DMS153 treated with DMSO at 0.1 percent for 48 hours (cell line): ENCODE data around the gene SYNE3.

Experiments
- DNase-seq: peaks from one replicate; lab custom pipeline; 2025; ENCODE audit not compliant: unreplicated experiment; lab: John Stamatoyannopoulos, UW

The SYNE3 gene

DNA sequence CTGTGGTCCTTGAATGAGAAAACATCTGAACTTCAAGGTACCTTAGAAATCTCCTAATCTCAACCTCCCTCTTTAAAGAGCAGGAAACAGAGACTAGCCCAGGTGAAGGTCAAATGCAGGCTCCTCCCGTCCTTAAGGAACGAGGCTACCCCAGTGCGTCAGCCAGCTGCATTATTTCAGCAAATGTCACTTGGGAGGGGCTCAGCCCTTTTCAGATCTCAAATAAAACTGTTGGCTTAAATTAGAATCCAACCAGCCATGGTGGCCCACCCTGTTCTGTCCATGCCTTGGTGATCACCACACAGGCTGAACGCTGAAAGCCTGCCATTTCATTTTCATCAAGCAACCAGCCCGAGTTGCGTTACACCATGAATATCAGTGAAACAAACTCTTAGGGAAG is 7.0 kb downstream of the SYNE3 start:
- DNase-seq, result no peak

DNA sequence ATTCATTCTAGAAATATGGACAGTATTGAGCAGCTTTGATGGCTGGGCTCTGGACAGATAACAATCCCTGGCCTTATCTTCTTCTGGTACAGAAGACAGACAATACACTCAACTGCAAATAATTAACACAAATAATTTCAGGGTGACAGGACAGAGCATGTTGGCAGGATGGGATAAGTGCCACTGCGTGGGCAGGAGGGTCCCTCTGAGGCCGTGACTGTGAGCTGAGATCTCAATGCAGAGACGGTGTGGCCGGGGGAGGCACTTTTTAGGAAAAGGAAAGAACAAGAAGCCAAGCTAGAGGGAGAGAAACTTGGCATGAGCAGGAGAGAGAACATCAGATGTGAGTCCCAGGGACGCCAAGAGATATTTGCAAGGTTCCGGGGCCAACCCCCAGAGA is 8.1 kb downstream of the SYNE3 start:
- DNase-seq, result no peak

DNA sequence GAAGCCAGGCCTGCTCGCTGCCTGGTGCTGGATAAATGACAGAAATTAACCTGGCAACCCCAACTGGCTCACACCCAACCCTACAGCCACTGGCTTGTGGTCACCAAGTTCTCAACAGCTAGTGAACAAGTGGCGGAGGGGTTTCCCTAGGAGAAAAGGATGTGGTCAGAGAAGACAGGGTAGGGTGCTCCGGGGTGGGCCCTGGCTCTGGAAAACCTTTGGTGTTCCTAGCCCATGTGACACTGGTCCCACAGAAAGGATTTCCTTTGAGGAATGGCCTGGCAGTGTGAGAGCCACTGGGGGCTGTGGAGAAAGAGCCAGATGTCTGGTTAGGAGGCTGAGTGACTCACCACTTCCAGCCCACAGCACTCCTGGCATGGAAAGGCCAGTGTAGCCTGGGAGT is 8.7 kb downstream of the SYNE3 start:
- no peak for DNase-seq

DNA sequence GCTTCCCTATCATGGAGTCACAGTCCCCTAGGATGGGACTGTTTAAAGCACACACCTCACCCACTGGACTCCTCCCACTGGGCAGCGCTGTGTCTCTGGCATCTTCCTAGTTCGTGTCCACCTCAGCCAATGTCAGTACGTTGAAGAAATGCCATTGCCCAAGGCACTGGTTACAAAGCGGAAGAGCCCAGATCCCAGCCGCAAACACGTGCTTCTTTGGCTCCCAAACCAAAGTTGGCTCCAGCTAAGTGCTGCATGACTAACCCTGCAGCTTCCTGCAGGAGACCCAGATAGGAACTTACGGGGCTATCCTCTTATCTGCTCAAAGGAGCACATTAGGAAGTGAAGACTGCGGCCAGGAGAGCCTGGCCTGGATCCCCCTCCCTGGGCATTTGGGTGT is 9.3 kb downstream of the SYNE3 start:
- no peak for DNase-seq

DNA sequence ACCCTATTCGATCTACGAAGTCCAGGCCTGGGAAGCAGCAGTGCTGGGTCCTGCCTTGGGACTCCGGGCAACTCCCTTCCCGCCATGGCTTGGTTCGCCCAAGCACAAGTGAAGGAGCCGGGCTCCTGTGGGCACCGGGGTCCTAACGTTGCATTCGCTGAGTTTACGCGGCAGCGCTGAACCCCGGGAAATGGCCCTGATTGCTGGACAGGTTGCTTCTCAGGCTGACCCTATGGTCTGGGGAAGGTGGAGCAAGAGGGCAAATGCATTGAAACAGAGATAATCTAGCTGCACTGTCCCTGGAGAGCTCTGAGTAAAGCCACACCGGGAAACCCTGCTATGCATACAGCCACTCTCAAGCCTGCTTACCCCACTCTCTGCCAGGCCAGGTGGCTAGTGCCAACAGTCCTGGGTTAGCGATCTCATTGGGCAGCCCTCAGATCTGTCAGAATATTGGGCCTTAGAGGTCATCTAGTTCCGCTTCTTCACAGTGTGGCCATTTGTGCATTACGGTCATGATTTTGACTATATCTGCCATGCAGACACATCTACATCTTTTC is 11.3 kb downstream of the SYNE3 start:
- DNase-seq, result no peak

DNA sequence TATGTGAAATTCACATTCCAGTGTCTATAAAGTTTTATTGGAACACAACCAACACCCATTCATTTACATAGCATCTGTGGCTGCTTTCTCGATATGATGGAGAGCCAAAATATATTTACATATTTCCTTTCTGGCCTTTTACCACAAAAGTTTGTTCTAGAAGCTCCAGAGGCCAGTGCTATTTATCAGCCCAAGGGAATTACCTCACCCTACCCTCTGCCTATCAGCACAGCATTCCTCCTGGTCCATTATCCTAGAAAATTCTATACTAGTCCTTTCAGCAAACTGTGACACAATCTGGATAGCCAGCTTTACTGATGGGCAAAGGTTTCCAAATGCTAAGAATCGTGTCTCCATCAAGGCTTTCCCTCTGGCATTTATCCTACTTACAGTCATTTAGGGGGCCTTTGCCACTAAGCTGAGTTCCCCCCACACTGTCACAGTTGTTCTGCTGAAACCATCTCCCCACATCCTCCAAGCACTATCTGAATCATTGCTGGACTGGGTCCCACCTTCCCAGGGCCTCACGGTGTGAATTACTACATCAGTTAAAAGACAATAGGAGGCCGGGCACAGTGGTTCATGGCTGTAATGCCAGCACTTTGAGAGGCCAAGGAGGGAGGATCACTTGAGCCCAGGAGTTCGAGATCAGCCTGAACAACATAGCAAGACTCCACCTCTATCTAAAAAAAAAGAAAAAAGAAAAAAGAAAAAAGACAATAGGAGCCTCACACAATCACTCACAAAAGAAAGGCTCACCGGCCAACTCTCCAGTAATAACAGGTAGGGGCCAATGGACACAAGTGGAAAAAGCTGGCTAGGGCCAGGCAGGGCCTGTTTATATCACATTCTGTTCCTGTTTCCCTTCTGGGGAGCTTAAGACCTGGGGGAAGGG is 12.1 kb downstream of the SYNE3 start:
- no peak for DNase-seq

DNA sequence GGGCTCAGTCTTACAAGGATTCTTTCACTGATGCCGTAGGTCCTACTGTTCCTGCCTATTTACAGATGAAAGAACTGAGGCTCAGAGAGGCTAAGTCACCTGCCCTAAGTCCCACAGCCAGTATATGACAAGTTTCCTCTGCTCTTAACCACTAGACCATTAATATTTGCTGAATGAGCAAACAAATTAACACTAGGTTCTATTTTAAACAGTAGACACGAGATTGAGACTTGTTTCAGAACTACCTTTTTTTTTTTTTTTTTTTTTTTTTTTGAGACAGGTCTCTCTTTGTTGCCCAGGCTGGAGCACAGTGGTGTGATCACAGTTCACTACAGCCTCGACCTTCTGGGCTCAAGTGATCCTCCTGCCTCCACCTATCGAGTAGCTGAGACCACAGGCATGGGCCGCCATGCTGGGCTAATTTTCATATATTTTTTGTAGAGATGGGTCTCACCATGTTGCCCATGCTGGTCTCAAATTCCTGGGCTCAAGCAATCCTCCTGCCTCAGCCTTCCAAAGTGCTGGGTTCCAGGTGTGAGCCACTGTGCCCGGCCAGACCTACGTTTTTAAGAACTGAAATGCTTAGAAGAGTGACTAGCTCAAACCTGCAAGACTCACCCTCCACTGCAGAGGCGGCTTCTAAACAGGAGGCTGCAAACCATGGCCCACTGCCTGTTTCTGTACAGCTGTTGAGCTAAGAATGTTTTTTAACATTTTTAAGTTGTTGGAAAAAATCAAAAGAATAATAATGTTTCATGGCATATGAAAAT is 12.9 kb downstream of the SYNE3 start:
- no peak for DNase-seq

DNA sequence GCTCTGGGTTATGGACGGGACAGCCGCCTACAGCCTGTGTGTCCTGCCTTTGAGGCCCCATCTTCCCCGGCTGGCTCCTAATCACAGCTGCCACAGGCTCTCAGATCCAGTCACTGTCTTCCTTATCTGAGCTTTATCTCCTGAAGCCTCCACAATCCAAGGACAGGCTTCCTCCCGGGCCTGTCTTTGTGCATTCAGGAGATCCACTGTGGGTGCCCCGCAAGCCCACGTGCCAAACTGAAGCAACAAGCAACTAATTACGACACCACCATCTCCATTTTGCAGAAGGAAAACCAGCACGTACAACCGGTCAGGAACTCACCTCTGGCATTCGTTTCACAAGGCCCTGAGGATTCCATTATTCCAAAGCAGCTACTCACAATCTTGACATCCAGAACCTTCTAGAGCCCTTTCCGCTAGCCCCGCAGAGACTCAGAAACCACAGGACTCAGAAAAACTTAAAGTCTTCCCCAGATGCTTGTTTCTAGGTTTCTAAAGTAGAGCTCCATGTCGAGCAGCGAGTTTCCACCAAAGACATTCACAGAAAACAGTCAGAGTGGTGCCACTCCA is 14.0 kb downstream of the SYNE3 start:
- no peak for DNase-seq

DNA sequence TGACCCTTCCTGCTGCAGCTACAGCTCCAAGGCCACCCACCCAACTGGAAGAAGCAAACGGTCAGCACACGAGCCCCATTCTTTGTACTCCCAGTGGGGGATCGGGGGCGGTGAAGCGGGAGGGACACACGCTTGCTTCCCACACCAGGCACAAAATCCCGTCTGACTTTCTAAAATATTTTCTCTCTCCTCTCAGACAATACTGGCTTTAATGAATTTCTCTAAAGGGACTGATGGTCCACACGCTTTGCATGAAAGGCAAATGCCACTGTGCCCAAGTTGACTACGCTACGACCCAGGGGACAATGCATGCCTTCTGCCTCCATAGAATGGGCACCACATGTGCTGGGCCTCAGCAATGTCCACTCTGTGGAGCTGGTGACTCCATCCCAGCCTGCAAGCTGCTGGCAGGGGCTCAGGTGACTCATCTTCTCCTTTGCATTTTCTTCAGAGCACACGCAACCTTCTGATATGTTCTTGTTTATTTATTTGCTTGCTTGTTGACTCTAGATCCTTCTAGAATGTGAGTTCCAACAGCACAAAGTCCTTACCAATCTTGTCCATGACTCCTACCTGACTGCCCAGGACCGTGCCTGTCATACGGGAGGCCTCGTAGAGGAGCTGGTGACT is 15.6 kb downstream of the SYNE3 start:
- DNase-seq, result no peak

DNA sequence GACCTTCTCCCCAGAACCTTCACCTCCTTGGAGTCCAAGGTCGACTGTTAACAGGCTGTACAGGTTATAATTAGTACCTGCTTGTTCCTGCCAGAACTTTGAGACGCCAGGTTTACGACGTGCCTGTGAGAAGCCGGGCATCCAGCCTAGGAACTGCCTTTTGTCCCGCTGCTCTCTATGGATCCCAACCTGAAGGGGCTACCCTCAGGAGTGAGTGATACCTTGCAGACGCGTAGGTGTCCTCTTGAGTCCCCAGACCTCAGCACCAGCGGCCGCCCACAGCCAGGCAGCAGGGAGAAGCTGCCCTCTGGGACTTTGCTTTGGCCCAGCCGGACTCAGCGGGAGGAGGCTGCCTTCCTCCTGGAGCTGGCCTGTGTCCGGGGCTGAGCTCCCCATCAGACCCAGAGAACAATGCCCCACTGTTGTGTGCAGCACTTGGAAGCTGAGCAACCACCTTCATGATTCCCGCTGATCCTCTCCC is 16.2 kb downstream of the SYNE3 start:
- DNase-seq, result no peak

DNA sequence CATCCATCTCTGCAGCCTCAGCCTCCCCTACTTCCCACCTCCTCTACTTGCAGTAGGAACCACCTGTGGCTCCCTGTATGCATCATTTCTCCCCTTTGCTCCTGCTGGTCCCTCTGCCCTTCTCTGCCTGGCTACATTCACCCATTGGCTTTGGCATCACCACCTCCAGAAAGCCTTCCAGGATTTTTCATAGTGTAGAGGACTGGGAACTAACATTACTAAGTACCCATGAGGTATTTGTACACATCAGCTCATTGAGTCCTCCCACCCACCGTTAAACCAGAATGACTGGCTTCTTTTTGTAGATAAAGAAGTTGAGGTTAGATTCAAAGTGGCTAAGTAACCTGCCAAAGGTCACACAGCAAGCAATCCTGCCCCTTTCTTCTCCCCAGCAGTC is 17.1 kb downstream of the SYNE3 start:
- DNase-seq, result no peak

DNA sequence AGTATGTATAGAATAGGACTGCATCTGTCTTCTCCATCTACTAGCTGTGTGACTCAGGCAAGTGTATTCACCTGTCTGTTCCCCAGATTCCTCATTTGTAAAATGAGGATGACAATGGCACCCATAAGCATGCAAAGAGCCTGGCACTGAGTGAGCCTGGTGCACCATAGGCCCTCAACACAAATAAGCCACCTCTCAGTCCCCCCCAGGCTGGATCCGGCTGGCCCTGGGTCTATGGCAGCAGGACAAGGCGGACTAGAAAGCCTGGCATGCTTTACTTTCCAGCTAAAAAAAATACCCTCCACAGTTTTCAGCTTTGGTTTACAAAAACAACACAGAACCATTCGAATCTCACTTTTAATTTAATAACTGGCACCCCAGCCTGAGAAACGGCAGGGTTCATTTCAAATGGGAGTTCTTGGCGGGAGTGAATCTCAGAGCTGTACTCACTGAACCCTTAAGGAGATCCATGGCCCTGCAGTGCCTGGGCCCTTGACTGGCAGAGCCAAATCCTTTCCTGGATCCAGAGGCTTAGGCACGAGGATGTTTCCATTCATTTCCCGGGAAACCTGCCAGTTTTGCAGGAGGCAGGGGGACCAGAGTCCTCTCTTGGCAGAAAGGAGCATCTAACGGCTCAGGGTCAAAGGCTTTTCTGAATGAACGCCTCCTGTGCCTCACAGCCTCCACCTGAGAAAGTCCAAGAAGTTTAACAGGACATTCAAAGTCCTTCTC is 17.7 kb downstream of the SYNE3 start:
- DNase-seq, result no peak

DNA sequence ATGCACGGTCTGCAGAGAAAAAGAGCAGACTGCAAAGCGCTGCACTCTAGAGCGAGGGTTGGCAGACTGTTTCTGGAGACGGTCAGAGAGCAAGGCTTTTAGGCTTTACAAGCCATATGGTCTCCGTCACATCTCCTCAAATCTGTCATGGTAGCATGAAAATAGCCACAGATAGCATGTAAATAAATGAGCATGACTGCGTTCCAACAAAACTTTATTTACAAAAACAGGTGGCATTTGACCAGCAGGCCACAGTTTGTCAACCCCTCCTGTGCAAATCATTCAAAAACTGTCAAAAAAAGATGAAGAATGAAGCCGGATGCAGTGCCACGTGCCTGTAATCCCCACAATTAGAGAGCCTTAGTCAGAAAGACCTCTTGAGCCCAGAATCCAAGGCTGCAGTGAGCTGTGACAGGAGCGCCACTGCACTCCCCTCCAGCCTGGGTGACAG is 18.9 kb downstream of the SYNE3 start:
- DNase-seq, result no peak

DNA sequence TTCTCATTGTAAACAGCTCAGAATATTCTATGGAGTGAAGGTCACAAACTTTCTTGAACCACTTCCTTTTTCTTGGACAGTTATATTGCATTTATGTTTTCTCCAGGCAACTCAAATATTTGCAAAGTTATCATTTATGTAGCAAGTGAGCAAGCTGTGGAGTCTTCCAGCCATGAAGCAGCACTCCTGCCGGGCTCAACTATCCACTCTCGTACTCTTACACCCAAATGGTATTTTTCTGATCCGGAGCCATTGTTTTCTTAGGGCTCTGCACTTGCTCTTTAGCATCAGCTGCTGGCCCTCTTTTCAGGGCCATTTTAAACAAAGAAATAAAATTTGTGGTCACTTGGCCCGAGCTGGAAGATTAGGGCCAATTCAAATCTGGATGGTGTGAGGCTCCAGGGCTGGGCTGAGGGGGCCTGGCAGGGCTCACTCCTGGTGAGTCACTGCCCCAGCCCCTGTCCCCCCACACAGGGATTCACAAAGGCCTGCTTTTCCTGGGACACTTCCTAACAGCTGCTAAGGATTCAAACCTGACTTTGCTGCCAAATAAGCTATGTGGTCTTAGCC is 19.7 kb downstream of the SYNE3 start:
- no peak for DNase-seq

DNA sequence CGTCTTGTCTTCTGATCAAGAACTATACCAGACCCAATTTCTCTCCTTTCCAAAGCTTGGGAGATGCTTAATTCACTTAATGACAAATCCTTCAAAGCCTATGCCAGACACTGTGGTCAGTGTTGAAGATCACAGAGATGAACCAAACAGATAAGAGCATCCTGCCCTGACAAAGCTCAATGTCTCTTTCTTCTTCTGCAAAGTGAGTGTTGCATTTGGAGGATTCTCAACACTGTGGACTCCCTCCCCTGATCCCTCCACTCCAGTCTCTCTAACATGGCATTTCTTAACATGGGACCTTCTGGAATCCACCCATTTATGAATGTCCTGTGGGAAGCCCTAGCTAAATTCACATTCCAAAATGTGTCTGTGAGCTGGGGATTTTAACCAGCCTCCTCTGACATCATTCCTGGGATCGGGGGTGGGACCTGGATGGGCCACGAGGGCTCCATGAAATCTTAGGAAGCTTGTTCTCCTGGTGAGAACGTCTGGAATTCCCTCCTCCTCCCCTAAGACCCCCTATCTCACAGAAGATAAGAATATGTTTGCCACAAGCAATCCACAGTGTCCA is 20.3 kb downstream of the SYNE3 start:
- DNase-seq, result no peak

DNA sequence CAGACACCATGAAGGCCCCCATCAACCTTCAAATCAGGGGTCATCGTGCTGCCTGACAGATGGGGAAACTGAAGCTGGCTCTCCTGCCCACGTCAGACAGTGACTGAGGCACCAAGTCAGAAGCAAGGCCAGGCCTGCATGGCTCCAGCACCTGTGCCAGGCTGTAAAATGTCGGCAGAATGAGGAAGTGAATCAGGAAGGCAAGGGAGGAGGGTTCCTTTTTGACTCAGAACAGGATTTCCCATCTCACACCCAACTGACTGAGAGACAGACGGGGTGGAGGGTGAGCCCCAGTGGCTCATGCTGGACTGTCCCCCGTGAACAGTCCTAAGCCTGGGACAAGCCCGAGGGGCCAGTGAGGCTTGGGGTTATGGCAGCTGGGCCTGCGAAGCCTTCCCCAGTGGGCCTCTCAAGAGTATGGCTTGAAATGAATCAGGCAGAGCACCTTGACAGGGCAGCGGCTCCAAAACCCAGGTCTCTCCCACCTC is 20.9 kb downstream of the SYNE3 start:
- no peak for DNase-seq

DNA sequence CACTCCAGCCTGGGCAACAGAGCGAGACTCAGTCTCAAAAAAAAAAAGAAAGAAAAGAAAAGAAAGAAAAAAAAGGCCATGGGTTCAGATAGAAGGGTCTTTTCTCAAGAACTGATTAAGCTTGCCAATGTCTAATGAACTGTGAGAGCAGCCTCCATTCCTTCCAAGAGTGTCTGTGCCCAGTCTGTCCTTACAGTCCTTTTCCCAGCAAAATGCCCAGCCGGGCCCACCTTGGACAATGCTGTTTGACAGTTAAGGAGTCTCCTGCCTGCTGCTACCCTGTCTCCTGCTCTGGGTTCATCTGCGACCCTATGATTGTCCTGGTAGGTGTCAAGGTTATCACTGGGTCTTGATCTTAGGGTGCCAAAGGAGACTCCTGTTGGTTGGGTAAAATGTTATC is 21.4 kb downstream of the SYNE3 start:
- no peak for DNase-seq

DNA sequence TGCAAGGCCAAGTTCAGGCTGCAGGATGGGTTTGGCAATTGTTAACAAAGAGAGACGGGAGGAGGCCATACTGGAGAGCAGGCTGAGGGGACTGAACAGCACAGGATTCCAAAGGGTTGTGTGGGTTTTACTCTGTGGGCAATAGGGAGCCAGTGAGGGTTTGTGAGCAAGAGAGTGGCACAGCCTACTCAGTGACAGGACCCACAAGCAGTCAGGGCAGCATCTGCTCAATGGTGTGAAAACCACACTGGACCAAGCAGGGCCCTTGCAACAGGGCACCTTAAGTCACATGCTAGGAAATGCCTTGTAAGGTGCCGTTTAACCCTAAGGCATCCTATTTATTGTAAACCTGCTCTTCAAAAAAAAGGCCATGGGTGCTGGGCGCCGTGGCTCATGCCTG is 22.0 kb downstream of the SYNE3 start:
- DNase-seq, result no peak

DNA sequence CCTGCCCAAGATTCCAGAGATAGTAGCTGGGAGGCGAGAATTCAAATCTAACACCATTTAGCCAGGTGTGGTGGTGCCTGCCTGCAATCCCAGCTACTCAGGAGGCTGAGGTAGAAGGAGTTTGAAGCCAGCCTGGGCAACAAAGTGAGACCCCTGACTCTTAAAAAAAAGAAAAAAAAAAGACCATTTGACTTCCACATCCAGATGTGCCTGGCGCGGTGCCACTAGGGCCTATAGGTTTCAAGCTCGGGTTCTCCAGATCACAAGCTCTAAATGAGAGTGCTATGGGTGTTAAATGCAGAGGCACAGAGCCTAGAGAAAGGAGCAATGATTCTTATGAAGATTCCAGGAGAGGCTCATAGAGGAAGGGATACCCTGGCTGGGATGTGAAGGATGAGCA is 22.5 kb downstream of the SYNE3 start:
- no peak for DNase-seq

DNA sequence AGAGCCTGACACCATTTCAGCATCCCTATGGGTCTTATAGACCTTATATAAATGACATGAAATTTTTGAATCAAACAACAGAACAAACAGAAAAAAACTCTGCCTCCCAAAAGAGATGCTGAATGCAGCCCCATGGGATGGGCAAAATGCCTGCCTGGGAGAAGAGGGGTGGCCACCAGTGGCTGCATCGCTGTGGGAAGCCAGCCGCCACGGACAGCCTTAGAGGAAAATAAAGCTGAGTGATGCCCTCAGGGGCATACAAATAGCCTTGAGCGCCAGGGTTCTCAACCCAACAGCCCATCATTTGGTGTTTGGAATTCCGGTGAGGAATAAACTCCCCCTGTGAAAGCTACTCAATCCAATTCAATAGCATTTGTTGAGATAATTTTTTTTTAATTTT is 22.9 kb downstream of the SYNE3 start:
- DNase-seq, result no peak
